Measurements from ENCODE around the gene TAOK3. TPM values are rescaled to one million over a fixed set of nuclear protein-coding genes. Genes with fewer than 3 reads are reported as not detected.

The TAOK3 gene
- total and polyA plus RNA-seq, 2 donors (not counting 1 experiment from before 2014, with no cell fraction given), result 30.0 to 80.4 TPM

- H3K4me1 Mint-ChIP-seq, result peaks cover 24% of the 10 kb centered on the region
- 92% methylated on average over 1 of the region's 2 CpGs for WGBS (ENCODE audit: insufficient coverage)
- Histone ChIP-seq H3K9me3 (ENCODE audit: control extremely low read depth in 1 of 3, control insufficient read depth in 2 of 3, insufficient read depth in 1 of 3, low read length in 2 of 3) (no peaks in the 10 kb centered on the region), H3K9ac (ENCODE audit: low read length) (no peak overlapping the region), H3K27ac (ENCODE audit: low read length in 2 of 2) (no peak overlapping the region), H3K4me1 (ENCODE audit: control insufficient read depth in 2 of 2, insufficient read depth in 2 of 2, low read length in 2 of 2) (peaks cover 12% of the 10 kb centered on the region in 2 donors), H3K4me3 (ENCODE audit: control extremely low read depth in 1 of 5, extremely low read depth in 1 of 5, insufficient read depth in 1 of 5, low read depth in 2 of 5, low read length in 4 of 5) (no peak overlapping the region), H3K79me2 (ENCODE audit: control insufficient read depth, insufficient read depth, low read length) (peaks cover 55% of the 10 kb centered on the region), H3K4me2 (replicated peaks; ENCODE audit: low read depth, low read length, poor library complexity, severe bottlenecking) (no peak overlapping the region), H3K27me3 (replicated peaks in 1 of 4; ENCODE audit: control extremely low read depth in 1 of 4, control insufficient read depth in 3 of 4, insufficient read depth in 4 of 4, low read length in 3 of 4) (no peaks in the 10 kb centered on the region), H3K36me3 (replicated peaks in 1 of 2; ENCODE audit: control extremely low read depth in 1 of 2, control insufficient read depth in 1 of 2, extremely low read depth in 1 of 2, insufficient read depth in 2 of 2, low read length in 1 of 2) (peaks cover 0 to 20% of the 10 kb centered on the region in 2 experiments), H4K20me1 (ENCODE audit: control insufficient read depth, insufficient read depth, low read length, poor library complexity, severe bottlenecking) (no peaks in the 10 kb centered on the region), H2AFZ (ENCODE audit: insufficient read depth, low read depth, low read length, poor library complexity, severe bottlenecking) (no peak overlapping the region)
- ATAC-seq (ENCODE audit: low read depth), result no peak
- CTCF ChIA-PET, result interaction anchor here (4.4 kb wide), 1 partner anchor 79 kb away, joined by 39 read pairs; the partner anchor contains the start of gene SUDS3
- TF ChIP-seq EZH2 (IDR thresholded peaks at IDR 0.05; ENCODE audit: borderline replicate concordance, insufficient read depth, low read depth, low read length, poor library complexity, severe bottlenecking) (no peak), CTCF (IDR thresholded peaks at IDR 0.05) (no peak)
- no peak overlapping the region for H3K4me3 Mint-ChIP-seq
- no peaks in the 10 kb centered on the region for H3K27me3 Mint-ChIP-seq
- no peak overlapping the region for H3K27ac Mint-ChIP-seq
- H3K9me3 Mint-ChIP-seq (ENCODE audit: insufficient read depth), result no peaks in the 10 kb centered on the region
- DNase-seq, result no peak
- intact Hi-C loops (cut with micrococcal nuclease), result no loop called here
- POLR2A ChIA-PET, result no interaction called here
Observed at GRCh38 chr12:118297284-118297683, 75.4 kb downstream of the TAOK3 start.

DNA sequence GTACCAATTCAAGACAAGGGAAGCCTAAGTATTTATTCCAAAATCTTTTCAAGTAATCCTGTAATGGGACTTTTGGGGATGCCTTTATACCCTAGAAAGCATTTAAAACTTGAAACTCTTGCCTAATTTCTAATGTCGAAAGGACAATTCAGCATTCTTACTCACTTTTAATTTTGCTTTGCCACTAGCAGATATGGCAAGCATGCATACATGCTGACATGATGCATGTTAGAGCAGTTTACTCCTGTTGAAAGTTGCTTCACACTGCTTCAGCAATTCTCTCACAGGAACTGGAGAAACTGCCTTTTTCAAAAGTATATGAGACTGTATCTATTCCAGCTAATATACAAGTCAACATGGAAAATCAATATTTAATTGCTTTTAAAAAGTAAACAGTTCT lies 79.9 kb downstream of the TAOK3 start:
- Histone ChIP-seq H3K27ac (ENCODE audit: low read length in 2 of 2) (no peak overlapping the region), H3K36me3 (replicated peaks in 1 of 2; ENCODE audit: control extremely low read depth in 1 of 2, control insufficient read depth in 1 of 2, extremely low read depth in 1 of 2, insufficient read depth in 2 of 2, low read length in 1 of 2) (peaks cover 0 to 22% of the 10 kb centered on the region in 2 experiments), H3K4me3 (ENCODE audit: control extremely low read depth in 1 of 5, extremely low read depth in 1 of 5, insufficient read depth in 1 of 5, low read depth in 2 of 5, low read length in 4 of 5) (no peak overlapping the region), H3K4me2 (replicated peaks; ENCODE audit: low read depth, low read length, poor library complexity, severe bottlenecking) (no peak overlapping the region), H3K27me3 (replicated peaks in 1 of 4; ENCODE audit: control extremely low read depth in 1 of 4, control insufficient read depth in 3 of 4, insufficient read depth in 4 of 4, low read length in 3 of 4) (no peaks in the 10 kb centered on the region), H4K20me1 (ENCODE audit: control insufficient read depth, insufficient read depth, low read length, poor library complexity, severe bottlenecking) (no peaks in the 10 kb centered on the region), H3K79me2 (ENCODE audit: control insufficient read depth, insufficient read depth, low read length) (peaks cover 45% of the 10 kb centered on the region), H3K9ac (ENCODE audit: low read length) (no peak overlapping the region), H3K9me3 (ENCODE audit: control extremely low read depth in 1 of 3, control insufficient read depth in 2 of 3, insufficient read depth in 1 of 3, low read length in 2 of 3) (no peaks in the 10 kb centered on the region), H3K4me1 (ENCODE audit: control insufficient read depth in 2 of 2, insufficient read depth in 2 of 2, low read length in 2 of 2) (no peaks in the 10 kb centered on the region), H2AFZ (ENCODE audit: insufficient read depth, low read depth, low read length, poor library complexity, severe bottlenecking) (no peak overlapping the region)
- no peak overlapping the region for H3K4me3 Mint-ChIP-seq
- H3K9me3 Mint-ChIP-seq (ENCODE audit: insufficient read depth), result no peaks in the 10 kb centered on the region
- H3K27me3 Mint-ChIP-seq, result no peaks in the 10 kb centered on the region
- intact Hi-C loops (cut with micrococcal nuclease), result no loop called here
- WGBS (ENCODE audit: insufficient coverage), result 100% methylated on average over 1 of the region's 1 CpG
- ChIA-PET POLR2A (no interaction called here), CTCF (no interaction called here)
- peaks cover 5% of the 10 kb centered on the region for H3K4me1 Mint-ChIP-seq
- no peak overlapping the region for H3K27ac Mint-ChIP-seq
- DNase-seq (no peak), ATAC-seq (ENCODE audit: low read depth) (no peak)
- no peak for TF ChIP-seq CTCF (IDR thresholded peaks at IDR 0.05)

Measured in B cell (primary cell).